CD8-positive, alpha-beta memory T cell (primary cell): ENCODE results near the gene PHRF1. TPM values are rescaled to one million over a fixed set of nuclear protein-coding genes. Genes with fewer than 3 reads are reported as not detected.

Source experiments
- CTCF ChIA-PET: fragments of 350-600 bp; sonication (Branson Sonifier 250); formaldehyde crosslinking; loops from one replicate; lab custom pipeline; 2021; ENCODE audit warnings: antibody characterized with exemption; lab: Charles Lee
- POLR2A ChIA-PET: fragments of 350-600 bp; sonication (Branson Sonifier 250); formaldehyde crosslinking; loops from one replicate; lab custom pipeline; 2021; ENCODE audit warnings: antibody characterized with exemption; lab: Charles Lee
- DNase-seq, 5 donors: peaks; one replicate each; pipeline versions ENCODE4 v3.0.0 to v3.0.0-alpha.2; 2020 to 2022; ENCODE audit warnings: mixed read lengths in 1 of 5
- H3K27ac ChIP-seq: one replicate; pipeline ENCODE4 v1.7.0; 2013; ENCODE audit warnings: low read depth, mild to moderate bottlenecking, low read length, moderate library complexity
- H3K27me3 ChIP-seq: 2 replicates; pipeline ENCODE4 v1.7.0; 2013; ENCODE audit warnings: low read length, mild to moderate bottlenecking; ENCODE audit not compliant: insufficient read depth, poor library complexity, severe bottlenecking
- H3K36me3 ChIP-seq: 2 replicates; pipeline ENCODE4 v1.7.0; 2013; ENCODE audit warnings: mild to moderate bottlenecking, low read length, moderate library complexity; ENCODE audit not compliant: insufficient read depth
- H3K4me1 ChIP-seq: 2 replicates; pipeline ENCODE4 v1.7.0; 2013; ENCODE audit warnings: mild to moderate bottlenecking, low read length, moderate library complexity; ENCODE audit not compliant: insufficient read depth
- H3K4me3 ChIP-seq: 2 replicates; pipeline ENCODE4 v1.7.0; 2013; ENCODE audit warnings: mild to moderate bottlenecking, low read length
- H3K9me3 ChIP-seq: 2 replicates; pipeline ENCODE4 v1.7.0; 2013; ENCODE audit warnings: mild to moderate bottlenecking, low read length
- H3K27ac Mint-ChIP-seq, 8 donors: one replicate each; pipeline ENCODE4 v1.8.0; 2020 to 2021; ENCODE audit warnings: mixed read lengths in 8 of 8, mild to moderate bottlenecking in 6 of 8, inconsistent platforms in 3 of 8, moderate library complexity in 3 of 8
- H3K27me3 Mint-ChIP-seq, 2 donors: one replicate each; pipeline ENCODE4 v1.8.0; 2020 to 2021; ENCODE audit warnings: mixed read lengths in 2 of 2, mild to moderate bottlenecking in 1 of 2, moderate library complexity in 1 of 2
- H3K36me3 Mint-ChIP-seq, 3 donors: one replicate each; pipeline ENCODE4 v1.8.0; 2020 to 2021; ENCODE audit warnings: mixed read lengths in 3 of 3, inconsistent platforms in 1 of 3, mild to moderate bottlenecking in 1 of 3
- H3K4me1 Mint-ChIP-seq, 3 donors: one replicate each; pipeline ENCODE4 v1.8.0; 2020 to 2021; ENCODE audit warnings: mixed read lengths in 3 of 3, inconsistent platforms in 1 of 3, mild to moderate bottlenecking in 1 of 3
- H3K4me3 Mint-ChIP-seq, 7 donors: one replicate each; pipeline ENCODE4 v1.8.0; 2020 to 2021; ENCODE audit warnings: mixed read lengths in 7 of 7, mild to moderate bottlenecking in 6 of 7, moderate library complexity in 4 of 7, inconsistent platforms in 2 of 7
- H3K9me3 Mint-ChIP-seq, 5 donors: one replicate each; pipeline ENCODE4 v1.8.0; 2020 to 2022; ENCODE audit warnings: mixed read lengths in 5 of 5, mild to moderate bottlenecking in 3 of 5, moderate library complexity in 2 of 5, inconsistent platforms in 1 of 5
- polyA plus RNA-seq: library from polyadenylated mRNA; unstranded; fragments of 300-500 nt; fragmentation: Illumina TruSeq; gene quantifications from one replicate; pipeline ENCODE4 v1.2.3, GENCODE V29; 2021
- total RNA-seq, 2 experiments: library from RNA; stranded (reverse); gene quantifications; one replicate each; pipeline ENCODE4 v1.2.3, GENCODE V29; 2021

The PHRF1 gene
- total and polyA plus RNA-seq, 3 experiments from 2014 or later = 17.7 to 49.8 (median 47.3) TPM

- Mint-ChIP-seq H3K9me3 (no peaks in the 10 kb centered on the region), H3K4me1 (peaks cover 0 to 20% (median 6%) of the 10 kb centered on the region in 3 donors), H3K4me3 (no peak overlapping the region), H3K27ac (no peak overlapping the region), H3K27me3 (peaks cover 0 to 4% of the 10 kb centered on the region in 2 donors), H3K36me3 (peaks cover 0 to 2% (median 0%) of the 10 kb centered on the region in 3 donors)
- H3K4me1 ChIP-seq = peaks cover 20% of the 10 kb centered on the region
- H3K36me3 ChIP-seq = no peaks in the 10 kb centered on the region
- H3K9me3 ChIP-seq = no peaks in the 10 kb centered on the region
- ChIA-PET CTCF (no interaction called here), POLR2A (no interaction called here)
- no peaks in the 10 kb centered on the region for H3K27me3 ChIP-seq
- no peak overlapping the region for H3K27ac ChIP-seq
- DNase-seq = no peak
- no peak overlapping the region for H3K4me3 ChIP-seq
Measured at GRCh38 chr11:541433-541885, 34.8 kb upstream of the PHRF1 start.

DNA sequence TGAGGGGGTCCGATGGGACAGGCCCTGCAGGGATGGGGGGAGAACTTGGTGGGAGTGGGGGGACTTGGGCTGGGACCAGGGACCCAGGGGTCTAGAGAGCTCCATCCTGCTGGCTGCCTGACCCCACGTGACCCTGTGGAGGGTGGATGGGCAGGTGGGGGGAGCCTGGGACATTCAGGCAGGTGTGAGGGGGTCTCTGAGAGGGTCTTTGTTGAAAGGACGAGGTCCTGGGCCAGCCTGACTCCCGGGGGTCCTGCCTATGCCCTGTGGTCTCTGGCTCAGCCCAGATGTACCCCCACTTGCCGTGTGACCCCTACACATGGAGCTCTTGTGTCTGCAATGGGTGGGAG lies 31.5 kb upstream of the PHRF1 start:
- ChIA-PET CTCF (interaction anchor here (1.1 to 1.7 kb wide), 2 partner anchors 10 to 178 kb away, joined by 4 read pairs; no protein-coding TSS in a partner anchor), POLR2A (interaction anchor here (0.5 kb wide), 1 partner anchor 28 kb away, joined by 3 read pairs; no protein-coding TSS in a partner anchor)
- H3K4me1 ChIP-seq = no peaks in the 10 kb centered on the region
- H3K36me3 Mint-ChIP-seq = peaks cover 0 to 4% (median 0%) of the 10 kb centered on the region in 3 donors
- H3K27ac ChIP-seq = no peak overlapping the region
- no peaks in the 10 kb centered on the region for H3K27me3 Mint-ChIP-seq
- no peak for DNase-seq
- no peaks in the 10 kb centered on the region for H3K9me3 ChIP-seq
- H3K36me3 ChIP-seq = no peaks in the 10 kb centered on the region
- no peak overlapping the region for H3K4me3 Mint-ChIP-seq
- H3K27ac Mint-ChIP-seq = no peak overlapping the region
- no peaks in the 10 kb centered on the region for H3K4me1 Mint-ChIP-seq
- no peaks in the 10 kb centered on the region for H3K9me3 Mint-ChIP-seq
- no peaks in the 10 kb centered on the region for H3K27me3 ChIP-seq
- no peak overlapping the region for H3K4me3 ChIP-seq

DNA sequence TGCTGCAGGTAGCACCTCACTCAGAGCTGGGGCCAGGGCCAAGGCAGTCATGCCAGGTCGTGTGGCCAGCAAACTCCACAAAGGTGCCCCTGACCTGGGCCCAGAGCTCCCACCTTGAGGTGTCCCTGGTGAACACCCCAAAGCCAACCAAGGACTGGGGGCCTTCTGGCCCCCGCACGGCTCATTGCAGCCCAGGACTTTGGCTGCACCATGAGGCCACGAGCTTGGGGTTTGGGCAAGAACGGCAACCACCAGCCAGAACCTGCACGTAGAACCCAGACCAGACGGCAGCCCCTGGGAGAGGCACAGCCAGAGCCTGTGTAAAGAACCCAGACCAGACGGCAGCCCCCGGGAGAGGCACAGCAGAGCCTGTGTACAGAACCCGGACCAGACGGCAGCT lies 31.1 kb upstream of the PHRF1 start:
- Histone ChIP-seq H3K4me3 (no peak overlapping the region), H3K27me3 (no peaks in the 10 kb centered on the region), H3K27ac (no peak overlapping the region), H3K4me1 (no peaks in the 10 kb centered on the region), H3K36me3 (no peaks in the 10 kb centered on the region), H3K9me3 (no peaks in the 10 kb centered on the region)
- ChIA-PET POLR2A (no interaction called here), CTCF (interaction anchor here (1.1 to 1.7 kb wide), 2 partner anchors 9 to 178 kb away, joined by 4 read pairs; no protein-coding TSS in a partner anchor)
- DNase-seq = no peak
- Mint-ChIP-seq H3K27ac (no peak overlapping the region), H3K36me3 (peaks cover 0 to 4% (median 0%) of the 10 kb centered on the region in 3 donors), H3K9me3 (no peaks in the 10 kb centered on the region), H3K4me3 (no peak overlapping the region), H3K27me3 (no peaks in the 10 kb centered on the region), H3K4me1 (no peaks in the 10 kb centered on the region)

DNA sequence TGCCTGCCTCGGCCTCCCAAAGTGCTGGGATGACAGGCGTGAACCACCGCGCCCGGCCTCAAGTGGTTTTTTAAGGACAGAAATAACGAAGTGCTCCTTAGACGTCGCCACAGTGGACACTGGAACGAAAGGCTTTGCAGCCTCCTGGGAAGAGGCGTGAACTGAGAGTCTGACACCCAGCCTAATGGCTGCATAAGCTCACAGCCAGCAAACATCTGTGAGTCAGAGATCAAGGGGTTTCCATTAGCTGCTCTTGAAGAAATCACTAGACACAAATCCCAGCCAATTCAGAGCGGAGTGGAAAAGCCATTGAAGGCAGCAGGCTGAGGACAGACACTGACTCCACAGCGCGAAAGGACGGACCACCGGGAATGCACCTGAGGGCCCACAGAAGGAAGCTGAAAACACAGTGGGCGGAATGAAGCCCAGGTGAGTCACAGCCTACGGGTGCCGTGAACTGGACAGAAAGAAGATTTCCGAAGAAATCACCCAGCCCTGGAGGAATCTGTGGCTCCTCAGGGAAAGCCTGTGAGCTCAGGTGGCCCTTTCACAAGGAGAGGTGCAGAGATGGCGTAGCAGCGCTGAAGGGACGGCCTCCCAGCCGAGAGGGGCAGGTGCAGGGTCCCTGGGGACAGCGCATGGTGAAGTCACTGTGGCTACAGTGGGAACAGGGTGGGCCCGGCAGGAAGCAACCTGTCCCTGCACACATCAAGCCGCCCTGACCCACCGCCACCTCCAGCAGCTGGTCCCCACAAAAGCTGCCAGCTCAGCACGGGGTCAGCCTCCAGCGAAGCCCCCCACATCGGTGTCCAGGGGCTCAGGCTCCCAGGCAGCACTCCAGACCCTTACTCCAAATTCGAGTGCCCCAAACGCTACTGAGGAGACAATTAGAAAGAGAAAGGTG lies 27.3 kb upstream of the PHRF1 start:
- Mint-ChIP-seq H3K27ac (no peak overlapping the region), H3K36me3 (peaks cover 0 to 1% (median 0%) of the 10 kb centered on the region in 3 donors), H3K4me1 (no peaks in the 10 kb centered on the region), H3K27me3 (no peaks in the 10 kb centered on the region), H3K4me3 (no peak overlapping the region), H3K9me3 (no peaks in the 10 kb centered on the region)
- Histone ChIP-seq H3K4me1 (peaks cover 3% of the 10 kb centered on the region), H3K4me3 (no peak overlapping the region), H3K27ac (no peak overlapping the region), H3K9me3 (no peaks in the 10 kb centered on the region), H3K36me3 (no peaks in the 10 kb centered on the region), H3K27me3 (no peaks in the 10 kb centered on the region)
- peak in 1 of 5 donors; percentile 42 for DNase-seq
- POLR2A ChIA-PET = no interaction called here
- CTCF ChIA-PET = no interaction called here

DNA sequence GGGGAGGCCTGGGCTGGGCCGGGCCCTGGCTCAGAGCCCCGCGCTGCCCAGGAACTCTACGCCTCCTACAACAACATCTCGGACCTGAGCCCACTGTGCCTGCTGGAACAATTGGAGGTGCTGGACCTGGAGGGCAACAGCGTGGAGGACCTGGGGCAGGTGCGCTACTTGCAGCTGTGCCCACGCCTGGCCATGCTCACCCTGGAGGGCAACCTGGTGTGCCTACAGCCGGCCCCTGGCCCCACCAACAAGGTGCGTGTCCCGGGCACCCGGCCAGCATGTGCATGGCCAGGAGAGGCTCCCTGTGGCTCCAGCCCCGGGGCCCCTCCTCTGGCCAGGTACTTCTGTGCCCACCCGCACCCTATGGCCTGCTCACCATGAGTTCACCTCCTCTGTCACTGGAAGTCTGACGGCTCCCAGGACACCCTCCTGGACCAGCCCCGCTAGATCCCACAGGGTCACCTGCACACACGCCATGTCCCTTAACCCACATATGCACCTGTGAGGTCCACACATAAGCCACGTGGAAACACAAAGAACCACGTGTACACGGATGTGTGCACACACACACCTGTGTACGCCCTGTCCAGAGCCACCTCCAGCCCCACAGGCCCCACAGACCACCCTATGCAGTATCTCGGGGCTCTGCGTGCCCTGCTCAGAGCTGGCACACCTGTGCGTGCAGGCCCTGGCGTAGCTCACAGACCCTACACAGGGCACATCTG lies 26.1 kb upstream of the PHRF1 start:
- Mint-ChIP-seq H3K4me3 (peak overlapping the region in 1 of 7 donors; percentile 10), H3K27ac (no peak overlapping the region), H3K36me3 (peaks cover 0 to 1% (median 0%) of the 10 kb centered on the region in 3 donors), H3K9me3 (no peaks in the 10 kb centered on the region), H3K4me1 (no peaks in the 10 kb centered on the region), H3K27me3 (no peaks in the 10 kb centered on the region)
- peaks cover 10% of the 10 kb centered on the region for H3K4me1 ChIP-seq
- CTCF ChIA-PET = interaction anchor here (0.7 to 1.3 kb wide), 2 partner anchors 31 to 172 kb away, joined by 3 to 4 read pairs; no protein-coding TSS in a partner anchor
- POLR2A ChIA-PET = no interaction called here
- H3K4me3 ChIP-seq = no peak overlapping the region
- H3K9me3 ChIP-seq = no peaks in the 10 kb centered on the region
- no peak overlapping the region for H3K27ac ChIP-seq
- no peak for DNase-seq
- no peaks in the 10 kb centered on the region for H3K36me3 ChIP-seq
- H3K27me3 ChIP-seq = no peaks in the 10 kb centered on the region

- no peaks in the 10 kb centered on the region for H3K9me3 Mint-ChIP-seq
- POLR2A ChIA-PET = no interaction called here
- peaks cover 10% of the 10 kb centered on the region for H3K4me1 ChIP-seq
- no peaks in the 10 kb centered on the region for H3K9me3 ChIP-seq
- no peak for DNase-seq
- no peak overlapping the region for H3K27ac Mint-ChIP-seq
- no peak overlapping the region for H3K4me3 ChIP-seq
- no peaks in the 10 kb centered on the region for H3K36me3 ChIP-seq
- H3K36me3 Mint-ChIP-seq = peaks cover 0 to 1% (median 0%) of the 10 kb centered on the region in 3 donors
- H3K27me3 Mint-ChIP-seq = no peaks in the 10 kb centered on the region
- no peaks in the 10 kb centered on the region for H3K27me3 ChIP-seq
- CTCF ChIA-PET = interaction anchor here (0.7 to 1.3 kb wide), 2 partner anchors 32 to 172 kb away, joined by 3 to 4 read pairs; no protein-coding TSS in a partner anchor
- H3K27ac ChIP-seq = no peak overlapping the region
- H3K4me3 Mint-ChIP-seq = no peak overlapping the region
- H3K4me1 Mint-ChIP-seq = no peaks in the 10 kb centered on the region
Measured at GRCh38 chr11:550746-551085, 25.6 kb upstream of the PHRF1 start.

DNA sequence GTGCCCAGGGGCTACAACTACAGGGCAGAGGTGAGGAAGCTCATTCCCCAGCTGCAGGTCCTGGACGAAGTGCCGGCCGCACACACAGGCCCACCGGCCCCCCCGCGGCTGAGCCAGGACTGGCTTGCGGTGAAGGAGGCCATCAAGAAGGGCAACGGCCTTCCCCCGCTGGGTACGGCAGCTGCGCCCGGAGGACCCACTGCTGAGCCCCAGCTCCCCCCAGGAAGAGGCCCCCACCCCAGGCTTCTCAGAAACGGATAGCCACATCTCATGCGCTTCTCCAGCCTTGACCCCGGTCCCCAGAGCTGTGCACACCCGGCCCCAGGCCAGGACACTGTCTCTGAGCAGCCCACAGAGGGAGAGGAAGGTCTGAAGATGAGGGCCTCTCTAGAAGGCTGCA lies 25.1 kb upstream of the PHRF1 start:
- H3K4me3 Mint-ChIP-seq = no peak overlapping the region
- Histone ChIP-seq H3K9me3 (no peaks in the 10 kb centered on the region), H3K36me3 (no peaks in the 10 kb centered on the region), H3K4me1 (peaks cover 10% of the 10 kb centered on the region), H3K27me3 (no peaks in the 10 kb centered on the region), H3K27ac (no peak overlapping the region), H3K4me3 (no peak overlapping the region)
- no peaks in the 10 kb centered on the region for H3K4me1 Mint-ChIP-seq
- H3K9me3 Mint-ChIP-seq = no peaks in the 10 kb centered on the region
- no peak for DNase-seq
- CTCF ChIA-PET = interaction anchor here (0.7 to 1.3 kb wide), 2 partner anchors 32 to 172 kb away, joined by 3 to 4 read pairs; no protein-coding TSS in a partner anchor
- no peak overlapping the region for H3K27ac Mint-ChIP-seq
- POLR2A ChIA-PET = no interaction called here
- no peaks in the 10 kb centered on the region for H3K27me3 Mint-ChIP-seq
- peaks cover 0 to 1% (median 0%) of the 10 kb centered on the region in 3 donors for H3K36me3 Mint-ChIP-seq
